ENCODE data around the gene CTSG.
A peak's percentile ranks its signal among the peaks of the same experiment; 100 is the strongest.
"Not testable (repeated sequence)": the region's sequence is repeated elsewhere in the genome, so short reads cannot be mapped to it uniquely, and the experiment has no call there.

CTSG gene, protein sequence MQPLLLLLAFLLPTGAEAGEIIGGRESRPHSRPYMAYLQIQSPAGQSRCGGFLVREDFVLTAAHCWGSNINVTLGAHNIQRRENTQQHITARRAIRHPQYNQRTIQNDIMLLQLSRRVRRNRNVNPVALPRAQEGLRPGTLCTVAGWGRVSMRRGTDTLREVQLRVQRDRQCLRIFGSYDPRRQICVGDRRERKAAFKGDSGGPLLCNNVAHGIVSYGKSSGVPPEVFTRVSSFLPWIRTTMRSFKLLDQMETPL

DNA sequence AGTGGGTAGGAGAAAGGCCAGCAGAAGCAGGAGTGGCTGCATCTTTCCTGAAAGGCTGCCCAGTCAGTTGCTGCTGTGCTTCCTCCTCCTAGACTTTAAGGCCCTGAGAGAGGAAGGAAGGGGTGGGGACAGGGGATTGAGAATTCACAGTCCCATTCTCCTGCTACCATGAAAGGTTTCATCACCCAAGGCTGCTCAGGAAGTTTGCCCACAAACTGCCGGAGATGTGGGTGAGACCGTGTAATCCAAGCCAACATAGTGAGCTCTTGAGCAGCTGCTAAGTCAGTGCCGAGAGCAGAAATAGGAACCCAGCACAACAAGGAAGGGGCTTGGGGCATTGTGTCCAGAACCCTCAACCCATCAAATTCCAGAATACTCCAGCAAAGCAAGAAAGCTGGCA, at the start of gene CTSG:
CTSG (minus strand) TSS at position 69 of the 400 bp plus-strand sequence; CDS start at position 42, 27 bp downstream.
- no peak for DNase-seq (ENCODE audit: low read depth)

GRCh38 chr14:24613747-24614146, 37.7 kb upstream of the CTSG start:
- no peak for DNase-seq (ENCODE audit: low read depth)

- no peak for DNase-seq (ENCODE audit: low read depth)
Observed at GRCh38 chr14:24613241-24613640, 37.2 kb upstream of the CTSG start.

DNA sequence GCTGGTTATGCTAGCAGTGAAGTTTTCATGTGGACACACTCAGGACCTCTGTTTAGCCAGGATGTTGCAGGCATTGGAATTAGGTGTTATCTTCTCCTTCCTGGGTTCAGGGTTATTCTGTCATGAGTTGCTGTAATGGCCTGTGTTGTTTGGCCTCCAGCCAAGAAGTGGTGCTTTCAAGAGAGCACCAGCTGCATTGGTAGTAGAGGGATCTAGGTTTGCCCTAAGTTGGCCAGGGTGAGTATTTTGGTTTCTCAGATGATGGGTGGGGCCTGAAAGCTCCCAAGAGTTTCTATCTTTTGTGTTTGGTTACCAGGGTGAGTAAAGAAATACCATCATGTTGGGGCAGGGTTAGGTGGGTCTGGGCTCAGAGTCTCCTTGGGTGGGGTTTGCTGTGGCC, 36.1 kb upstream of the CTSG start:
- DNase-seq (ENCODE audit: low read depth): no peak

DNA sequence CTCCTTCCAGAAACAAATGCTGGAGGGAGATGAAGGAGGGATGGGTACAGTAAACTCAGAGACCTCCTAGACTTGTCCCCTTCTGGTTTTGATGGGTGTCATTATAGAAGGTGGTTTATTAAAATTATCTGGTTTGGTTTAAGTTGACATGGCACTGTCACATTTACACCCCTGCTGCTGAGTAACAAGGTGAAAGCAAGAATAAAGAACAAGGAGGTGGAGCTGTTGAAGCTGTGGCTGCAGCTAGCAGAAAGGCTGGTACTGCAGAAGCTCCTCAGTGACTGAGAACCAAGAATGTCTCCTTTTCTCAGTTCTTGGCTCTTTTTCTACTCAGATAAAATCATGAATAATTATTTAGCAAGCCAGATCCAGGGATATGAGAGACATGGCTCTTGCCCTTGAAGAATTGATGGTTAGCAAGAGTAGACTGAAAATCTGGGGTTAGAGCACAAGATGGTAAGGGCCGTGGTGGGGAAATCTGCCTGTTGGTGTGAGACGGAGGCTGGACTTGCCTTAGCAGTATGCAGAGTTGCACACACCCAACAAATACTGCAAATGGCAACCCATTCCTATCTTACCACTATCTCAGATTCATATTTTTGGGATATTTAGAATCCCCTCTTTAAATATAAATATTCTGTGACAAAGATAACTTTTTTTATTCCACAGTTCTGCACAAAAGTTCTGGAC, 33.8 kb upstream of the CTSG start, which contains the start of gene GZMH:
GZMH (minus strand) TSS at position 31 of the 690 bp plus-strand sequence. CDS start 72 bp downstream, outside the sequence.
- no peak for DNase-seq (ENCODE audit: low read depth)

- DNase-seq (ENCODE audit: low read depth): no peak
Observed at GRCh38 chr14:24607635-24608514, 31.8 kb upstream of the CTSG start.

- DNase-seq (ENCODE audit: low read depth): no peak
Observed at GRCh38 chr14:24607081-24607480, 31.0 kb upstream of the CTSG start.

DNA sequence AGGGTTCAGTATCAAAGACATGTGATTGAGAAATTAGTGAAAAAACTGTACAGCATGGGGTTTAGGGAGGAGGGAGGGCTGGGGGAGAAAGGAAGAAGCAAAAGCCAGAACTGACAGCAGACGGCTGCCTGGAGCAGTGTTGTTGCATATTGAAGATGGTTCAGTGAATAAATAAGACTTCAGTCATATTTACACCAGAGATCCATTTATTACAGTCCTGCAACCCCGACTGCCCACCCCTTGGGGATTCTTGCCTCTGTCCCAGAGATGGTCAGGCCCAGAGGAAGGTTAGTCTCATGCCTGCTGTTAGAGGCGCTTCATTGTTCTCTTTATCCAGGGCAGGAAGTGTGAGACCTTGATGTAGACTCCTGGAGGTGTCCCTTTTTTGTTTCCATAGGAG, 30.2 kb upstream of the CTSG start:
- DNase-seq (ENCODE audit: low read depth): no peak

GRCh38 chr14:24605435-24606190, 29.6 kb upstream of the CTSG start:
- DNase-seq (ENCODE audit: low read depth): peak; percentile 62

DNA sequence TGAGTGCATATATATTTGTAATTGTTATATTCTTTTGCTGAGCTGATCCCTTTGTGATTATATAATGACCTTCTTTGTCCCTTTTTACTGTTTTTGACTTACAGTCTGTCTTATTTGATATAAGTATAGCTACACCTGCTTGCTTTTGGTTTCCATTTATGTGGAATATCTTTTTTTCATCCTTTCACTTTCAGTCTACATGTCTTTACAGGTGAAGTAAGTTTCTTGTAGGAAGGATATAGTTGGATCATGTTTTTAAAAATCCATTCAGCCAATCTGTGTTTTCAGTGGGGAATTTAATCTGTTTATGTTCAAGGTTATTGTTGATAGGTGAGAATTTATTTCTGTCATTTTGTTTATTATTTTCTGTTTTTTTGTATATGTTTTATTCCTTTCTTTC, 21.4 kb upstream of the CTSG start:
- no peak for DNase-seq (ENCODE audit: low read depth)

DNA sequence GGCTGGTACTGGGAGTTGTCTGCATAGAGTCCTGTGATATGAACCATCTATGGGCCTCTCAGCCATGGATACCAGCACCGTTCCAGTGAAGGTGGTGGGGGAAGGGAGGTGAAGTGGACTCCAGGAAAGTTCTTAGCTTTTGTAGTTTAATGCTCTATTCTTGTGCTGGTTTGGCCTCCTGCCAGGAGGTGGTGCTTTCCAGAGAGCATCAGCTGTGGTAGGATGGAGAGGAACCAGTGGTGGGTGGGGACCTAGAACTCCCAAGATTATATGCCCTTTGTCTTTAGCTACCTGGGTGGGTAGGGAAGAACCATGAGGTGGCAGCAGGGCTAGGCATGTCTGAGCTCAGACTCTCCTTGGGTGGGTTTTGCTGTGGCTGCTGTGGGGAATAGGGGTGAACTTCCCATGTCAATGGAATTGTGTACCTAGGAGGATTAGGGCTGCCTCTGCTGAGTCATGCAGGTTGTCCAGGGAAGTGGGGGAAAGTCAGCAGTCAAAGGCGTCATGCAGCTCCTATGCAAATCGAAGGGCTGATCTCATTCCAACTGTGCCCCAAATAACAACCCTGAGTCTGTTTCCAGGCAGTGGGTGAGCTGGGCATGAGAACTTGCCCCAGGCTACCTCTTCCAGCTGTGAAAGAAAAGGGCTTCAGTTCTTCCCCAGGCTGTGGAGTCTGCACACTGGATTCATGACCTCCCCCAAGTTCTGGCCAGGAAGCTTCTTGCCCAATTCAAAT, 19.2 kb upstream of the CTSG start:
- DNase-seq (ENCODE audit: low read depth): no peak

DNA sequence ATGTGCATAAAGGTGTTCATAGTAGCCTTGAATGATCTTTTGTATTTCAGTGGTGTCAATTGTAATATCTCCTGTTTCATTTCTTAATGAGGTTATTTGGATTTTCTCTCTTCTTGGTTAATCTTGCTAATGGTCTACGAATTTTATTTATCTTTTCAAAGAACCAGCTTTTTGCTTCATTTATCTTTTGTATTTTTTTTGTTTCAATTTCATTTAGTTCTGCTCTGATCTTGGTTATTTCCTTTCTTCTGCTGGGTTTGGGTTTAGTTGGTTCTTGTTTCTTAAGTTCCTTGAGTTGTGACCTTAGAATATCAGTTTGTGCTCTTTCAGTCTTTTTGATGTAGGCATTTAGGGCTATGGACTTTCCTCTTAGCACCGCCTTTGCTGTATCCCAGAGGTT, 15.0 kb upstream of the CTSG start:
- DNase-seq (ENCODE audit: low read depth): not testable (repeated sequence)

DNA sequence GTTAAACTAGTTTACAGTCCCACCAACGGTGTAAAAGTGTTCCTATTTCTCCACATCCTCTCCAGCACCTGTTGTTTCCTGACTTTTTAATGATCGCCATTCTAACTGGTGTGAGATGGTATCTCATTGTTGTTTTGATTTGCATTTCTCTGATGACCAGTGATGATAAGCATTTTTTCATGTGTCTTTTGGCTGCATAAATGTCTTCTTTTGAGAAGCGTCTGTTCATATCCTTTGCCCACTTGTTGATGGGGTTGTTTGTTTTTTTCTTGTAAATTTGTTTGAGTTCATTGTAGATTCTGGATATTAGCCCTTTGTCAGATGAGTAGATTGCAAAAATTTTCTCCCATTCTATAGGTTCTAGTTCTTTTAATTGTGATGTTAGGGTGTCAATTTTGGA, 8.4 kb upstream of the CTSG start:
- not testable (repeated sequence) for DNase-seq (ENCODE audit: low read depth)

- no peak for DNase-seq (ENCODE audit: low read depth)
Observed at GRCh38 chr14:24578558-24578957, 2.5 kb upstream of the CTSG start.

DNA sequence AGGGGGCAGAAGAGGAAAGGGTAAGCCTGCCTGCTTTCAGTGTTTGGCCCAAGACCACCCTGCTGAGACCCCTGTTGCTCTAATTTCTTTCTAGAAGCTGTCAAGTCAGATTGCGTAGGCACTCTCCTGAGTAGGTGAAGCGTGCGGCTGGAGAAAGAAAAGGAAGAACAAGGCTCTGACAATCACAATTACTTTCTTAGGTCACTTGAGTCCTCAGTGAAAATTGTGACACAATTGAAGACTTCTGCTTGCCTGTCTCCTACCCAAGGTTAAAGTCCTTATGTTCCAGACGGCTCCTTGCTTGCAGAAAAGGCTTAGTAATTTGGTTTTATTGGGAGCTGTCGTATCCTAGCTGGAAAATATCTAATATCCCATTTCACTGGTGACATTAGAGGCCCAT, 721 bp upstream of the CTSG start:
- DNase-seq (ENCODE audit: low read depth): no peak

DNA sequence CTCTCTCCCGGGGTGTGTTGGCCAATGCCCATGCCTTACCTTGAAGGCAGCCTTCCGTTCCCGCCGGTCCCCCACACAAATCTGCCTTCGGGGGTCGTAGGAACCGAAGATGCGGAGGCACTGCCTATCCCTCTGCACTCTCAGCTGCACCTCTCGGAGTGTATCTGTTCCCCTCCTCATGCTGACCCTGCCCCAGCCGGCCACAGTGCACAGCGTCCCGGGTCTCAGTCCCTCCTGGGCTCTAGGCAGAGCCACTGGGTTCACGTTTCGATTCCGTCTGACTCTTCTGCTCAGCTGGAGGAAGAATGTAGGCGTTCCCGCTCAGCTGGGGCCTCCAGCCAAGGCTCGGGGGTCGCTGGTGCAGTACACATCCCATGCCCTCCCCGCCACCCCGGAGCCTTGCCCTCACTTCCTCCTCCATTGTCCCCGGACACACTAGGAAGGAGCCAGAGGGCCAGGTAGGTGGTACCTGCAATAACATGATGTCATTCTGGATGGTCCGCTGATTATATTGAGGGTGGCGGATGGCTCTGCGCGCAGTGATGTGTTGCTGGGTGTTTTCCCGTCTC, 1.8 kb downstream of the CTSG start:
- no peak for DNase-seq (ENCODE audit: low read depth)

- DNase-seq (ENCODE audit: low read depth): no peak
Observed at GRCh38 chr14:24566318-24566717, 9.7 kb downstream of the CTSG start.

GRCh38 chr14:24565766-24566165, 10.3 kb downstream of the CTSG start:
- DNase-seq (ENCODE audit: low read depth): no peak

DNA sequence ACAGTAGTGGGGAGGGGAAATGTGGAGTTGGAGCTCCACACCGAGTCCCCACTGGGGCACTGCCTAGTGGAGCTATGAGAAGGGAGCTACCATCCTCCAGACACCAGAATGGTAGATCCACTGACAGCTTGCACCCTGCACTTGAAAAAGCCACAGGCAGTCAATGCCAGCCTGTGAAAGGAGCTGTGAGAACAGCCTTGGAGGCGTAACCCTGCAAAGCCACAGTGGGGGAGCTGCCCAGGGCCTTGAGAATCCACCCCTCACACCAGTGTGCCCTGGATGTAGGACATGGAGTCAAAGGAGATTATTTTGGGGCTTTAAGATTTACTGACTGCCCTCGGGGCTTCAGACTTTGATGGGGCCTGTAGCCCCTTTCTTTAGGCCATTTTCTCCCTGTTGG, 12.5 kb downstream of the CTSG start:
- no peak for DNase-seq (ENCODE audit: low read depth)

GRCh38 chr14:24556756-24557155, 19.3 kb downstream of the CTSG start:
- no peak for DNase-seq (ENCODE audit: low read depth)

GRCh38 chr14:24549064-24549463, 27.0 kb downstream of the CTSG start:
- not testable (repeated sequence) for DNase-seq (ENCODE audit: low read depth)
